ENCODE measurements around the gene COMT. TPM values are rescaled to one million over a fixed set of nuclear protein-coding genes. Genes with fewer than 3 reads are reported as not detected.

COMT gene
- total RNA-seq, 4 donors from 2014 or later, result 89.1 to 149 (median 138) TPM

DNA sequence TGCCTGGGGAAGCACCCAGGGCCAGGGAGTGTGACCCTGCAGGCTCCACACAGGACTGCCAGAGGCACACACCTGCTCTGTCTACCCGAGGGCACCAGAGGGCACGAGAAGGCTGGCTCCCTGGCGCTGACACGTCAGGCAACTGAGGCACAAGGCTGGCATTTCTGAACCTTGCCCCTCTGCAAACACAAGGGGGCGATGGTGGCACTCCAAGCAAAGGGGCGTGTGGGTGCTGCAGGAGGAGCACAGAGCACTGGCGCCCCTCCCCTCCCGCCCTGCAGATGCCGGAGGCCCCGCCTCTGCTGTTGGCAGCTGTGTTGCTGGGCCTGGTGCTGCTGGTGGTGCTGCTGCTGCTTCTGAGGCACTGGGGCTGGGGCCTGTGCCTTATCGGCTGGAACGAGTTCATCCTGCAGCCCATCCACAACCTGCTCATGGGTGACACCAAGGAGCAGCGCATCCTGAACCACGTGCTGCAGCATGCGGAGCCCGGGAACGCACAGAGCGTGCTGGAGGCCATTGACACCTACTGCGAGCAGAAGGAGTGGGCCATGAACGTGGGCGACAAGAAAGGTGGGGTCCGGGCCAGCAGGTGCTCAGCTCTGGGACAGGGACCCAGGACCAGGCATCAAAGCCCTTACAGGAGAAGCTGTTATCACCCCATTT is 20.8 kb downstream of the COMT start:
- peak; percentile 49 to 92 (median 88) for DNase-seq
- TF ChIP-seq POLR2A (IDR thresholded peaks at IDR 0.05), result peak in 1 of 2 donors; percentile 31
- TF ChIP-seq, protein P1, sequence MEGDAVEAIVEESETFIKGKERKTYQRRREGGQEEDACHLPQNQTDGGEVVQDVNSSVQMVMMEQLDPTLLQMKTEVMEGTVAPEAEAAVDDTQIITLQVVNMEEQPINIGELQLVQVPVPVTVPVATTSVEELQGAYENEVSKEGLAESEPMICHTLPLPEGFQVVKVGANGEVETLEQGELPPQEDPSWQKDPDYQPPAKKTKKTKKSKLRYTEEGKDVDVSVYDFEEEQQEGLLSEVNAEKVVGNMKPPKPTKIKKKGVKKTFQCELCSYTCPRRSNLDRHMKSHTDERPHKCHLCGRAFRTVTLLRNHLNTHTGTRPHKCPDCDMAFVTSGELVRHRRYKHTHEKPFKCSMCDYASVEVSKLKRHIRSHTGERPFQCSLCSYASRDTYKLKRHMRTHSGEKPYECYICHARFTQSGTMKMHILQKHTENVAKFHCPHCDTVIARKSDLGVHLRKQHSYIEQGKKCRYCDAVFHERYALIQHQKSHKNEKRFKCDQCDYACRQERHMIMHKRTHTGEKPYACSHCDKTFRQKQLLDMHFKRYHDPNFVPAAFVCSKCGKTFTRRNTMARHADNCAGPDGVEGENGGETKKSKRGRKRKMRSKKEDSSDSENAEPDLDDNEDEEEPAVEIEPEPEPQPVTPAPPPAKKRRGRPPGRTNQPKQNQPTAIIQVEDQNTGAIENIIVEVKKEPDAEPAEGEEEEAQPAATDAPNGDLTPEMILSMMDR (IDR thresholded peaks at IDR 0.05), result peak in 5 of 6 experiments; percentile 16 to 73 (median 63)
- Histone ChIP-seq H3K27ac (peak overlapping the region in 3 of 4 donors; percentile 47 to 95 (median 79)), H3K36me3 (peaks cover 0 to 33% (median 0%) of the 10 kb centered on the region in 3 donors), H3K4me3 (peak overlapping the region in 2 of 4 donors; percentile 48 to 49), H3K9me3 (no peaks in the 10 kb centered on the region), H3K4me1 (peaks cover 0 to 36% (median 4%) of the 10 kb centered on the region in 4 donors), H3K27me3 (no peaks in the 10 kb centered on the region)

DNA sequence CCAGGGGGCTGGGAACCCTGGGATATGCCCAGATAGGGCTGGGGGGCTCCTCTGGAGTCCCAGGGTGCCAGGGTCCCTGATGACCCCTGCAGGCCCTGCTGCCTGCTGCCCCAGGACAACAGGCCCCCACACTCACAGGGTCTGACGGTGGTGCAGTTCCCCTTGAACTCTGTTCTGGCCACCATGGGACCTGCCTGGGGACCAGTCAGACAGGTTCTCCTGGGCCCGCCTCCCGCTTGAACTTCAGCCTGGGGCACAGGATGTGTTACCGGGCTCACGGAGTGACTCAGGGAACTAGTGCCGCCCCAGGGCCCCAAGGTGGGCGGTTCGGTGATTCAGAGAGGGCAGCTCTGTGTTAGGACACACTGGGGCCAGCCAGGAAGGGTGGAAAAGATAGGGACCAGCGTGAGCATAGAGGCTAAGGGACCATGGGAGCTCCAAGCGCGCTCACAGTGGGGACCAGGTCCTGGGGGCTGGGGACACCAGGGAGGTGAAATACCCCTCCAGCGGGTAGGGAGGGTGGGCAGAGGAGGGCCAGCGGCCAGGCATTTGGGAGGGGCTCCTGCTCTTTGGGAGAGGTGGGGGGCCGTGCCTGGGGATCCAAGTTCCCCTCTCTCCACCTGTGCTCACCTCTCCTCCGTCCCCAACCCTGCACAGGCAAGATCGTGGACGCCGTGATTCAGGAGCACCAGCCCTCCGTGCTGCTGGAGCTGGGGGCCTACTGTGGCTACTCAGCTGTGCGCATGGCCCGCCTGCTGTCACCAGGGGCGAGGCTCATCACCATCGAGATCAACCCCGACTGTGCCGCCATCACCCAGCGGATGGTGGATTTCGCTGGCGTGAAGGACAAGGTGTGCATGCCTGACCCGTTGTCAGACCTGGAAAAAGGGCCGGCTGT is 21.6 kb downstream of the COMT start:
- peak in 2 of 3 donors; percentile 93 to 95 for DNase-seq
- Histone ChIP-seq H3K36me3 (peaks cover 0 to 40% (median 0%) of the 10 kb centered on the region in 3 donors), H3K27ac (peak overlapping the region in 3 of 4 donors; percentile 47 to 95 (median 79)), H3K27me3 (no peaks in the 10 kb centered on the region), H3K9me3 (no peaks in the 10 kb centered on the region), H3K4me1 (peaks cover 0 to 36% (median 4%) of the 10 kb centered on the region in 4 donors), H3K4me3 (peak overlapping the region in 2 of 4 donors; percentile 48 to 49)
- TF ChIP-seq POLR2A (IDR thresholded peaks at IDR 0.05), result peak; percentile 46 to 80
- TF ChIP-seq, protein P1 (IDR thresholded peaks at IDR 0.05), result no peak

- Histone ChIP-seq H3K27me3 (no peaks in the 10 kb centered on the region), H3K4me3 (peak overlapping the region in 2 of 4 donors; percentile 48 to 49), H3K9me3 (no peaks in the 10 kb centered on the region), H3K4me1 (peaks cover 0 to 31% (median 4%) of the 10 kb centered on the region in 4 donors), H3K27ac (peak overlapping the region in 2 of 4 donors; percentile 47 to 95), H3K36me3 (peaks cover 0 to 49% (median 0%) of the 10 kb centered on the region in 3 donors)
- no peak for TF ChIP-seq POLR2A (IDR thresholded peaks at IDR 0.05)
- TF ChIP-seq, protein P1 (IDR thresholded peaks at IDR 0.05), result no peak
- no peak for DNase-seq
These were observed 22.5 kb downstream of the COMT start for GRCh38 chr22:19963863-19964642.

DNA sequence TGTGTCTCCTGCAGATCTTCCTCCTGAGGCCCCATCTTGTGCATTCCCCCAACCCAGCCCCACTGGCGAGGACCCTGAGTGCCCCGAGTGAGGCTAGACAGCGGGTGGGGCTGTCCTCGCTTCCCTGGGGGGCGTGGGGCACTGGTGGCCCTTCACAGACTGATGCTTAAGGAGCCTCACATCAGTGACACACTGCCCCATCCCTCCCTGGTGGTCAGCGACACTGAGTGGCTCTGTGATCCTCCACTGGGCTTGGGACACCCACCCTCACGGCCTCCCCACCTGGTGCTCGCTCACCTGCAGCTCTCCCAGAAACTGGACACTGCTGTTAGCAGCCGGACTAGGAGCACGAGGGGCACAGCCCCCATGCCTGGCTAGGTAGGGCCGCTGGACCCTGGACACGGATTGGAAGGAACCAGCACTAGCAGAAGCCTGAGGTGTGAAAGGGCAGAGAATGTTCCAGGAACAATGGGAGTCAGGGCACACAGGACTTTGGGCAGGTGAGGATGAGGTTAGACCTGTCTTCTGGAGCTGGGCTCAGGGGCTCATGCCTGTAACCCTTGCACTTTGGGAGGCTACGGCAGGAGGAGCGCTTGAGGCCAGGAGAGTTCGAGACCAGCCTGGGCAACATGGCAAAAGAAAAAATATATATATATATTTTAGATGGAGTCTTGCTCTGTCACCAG is 23.3 kb downstream of the COMT start:
- no peak for TF ChIP-seq POLR2A (IDR thresholded peaks at IDR 0.05)
- TF ChIP-seq, protein P1 (IDR thresholded peaks at IDR 0.05), result no peak
- DNase-seq, result no peak
- Histone ChIP-seq H3K9me3 (no peaks in the 10 kb centered on the region), H3K4me1 (peaks cover 0 to 23% (median under 1%) of the 10 kb centered on the region in 4 donors), H3K27me3 (no peaks in the 10 kb centered on the region), H3K36me3 (peaks cover 0 to 57% (median 0%) of the 10 kb centered on the region in 3 donors), H3K27ac (no peak overlapping the region), H3K4me3 (no peak overlapping the region)

Data from Peyer's patch (tissue), 4 donors.